HT1080 (cell line): Measurements from ENCODE around the gene ABCC1. TPM values are rescaled to one million over a fixed set of nuclear protein-coding genes. Genes with fewer than 3 reads are reported as not detected.
"Not testable (repeated sequence)": the region's sequence is repeated elsewhere in the genome, so short reads cannot be mapped to it uniquely, and the experiment has no call there.

ENCODE experiments used
- DNase-seq: peaks from one replicate; pipeline ENCODE4 v3.0.0-alpha.2; 2015; ENCODE audit warnings: low read depth
- polyA plus RNA-seq, 2 experiments: library from polyadenylated mRNA; depleted of rRNA; stranded (reverse); fragments of >200 nt; gene quantifications; 2 replicates each; pipeline ENCODE4 v1.2.3, GENCODE V29; 2015
- total RNA-seq: library from RNA; depleted of rRNA; stranded (reverse); fragments of >200 nt; shearing (Covaris generic); gene quantifications from 2 replicates; pipeline ENCODE4 v1.2.3, GENCODE V29; 2014; rRNA removed

Gene ABCC1
- 10.4 and 13.3 TPM in 2 replicates for total RNA-seq
- 16.6 and 20.7 TPM in 2 replicates for polyA plus RNA-seq (2015; cell fraction: cytosol; rRNA removed)
- polyA plus RNA-seq (2015; cell fraction: nucleus; rRNA removed), result 41.0 and 41.4 TPM in 2 replicates

DNA sequence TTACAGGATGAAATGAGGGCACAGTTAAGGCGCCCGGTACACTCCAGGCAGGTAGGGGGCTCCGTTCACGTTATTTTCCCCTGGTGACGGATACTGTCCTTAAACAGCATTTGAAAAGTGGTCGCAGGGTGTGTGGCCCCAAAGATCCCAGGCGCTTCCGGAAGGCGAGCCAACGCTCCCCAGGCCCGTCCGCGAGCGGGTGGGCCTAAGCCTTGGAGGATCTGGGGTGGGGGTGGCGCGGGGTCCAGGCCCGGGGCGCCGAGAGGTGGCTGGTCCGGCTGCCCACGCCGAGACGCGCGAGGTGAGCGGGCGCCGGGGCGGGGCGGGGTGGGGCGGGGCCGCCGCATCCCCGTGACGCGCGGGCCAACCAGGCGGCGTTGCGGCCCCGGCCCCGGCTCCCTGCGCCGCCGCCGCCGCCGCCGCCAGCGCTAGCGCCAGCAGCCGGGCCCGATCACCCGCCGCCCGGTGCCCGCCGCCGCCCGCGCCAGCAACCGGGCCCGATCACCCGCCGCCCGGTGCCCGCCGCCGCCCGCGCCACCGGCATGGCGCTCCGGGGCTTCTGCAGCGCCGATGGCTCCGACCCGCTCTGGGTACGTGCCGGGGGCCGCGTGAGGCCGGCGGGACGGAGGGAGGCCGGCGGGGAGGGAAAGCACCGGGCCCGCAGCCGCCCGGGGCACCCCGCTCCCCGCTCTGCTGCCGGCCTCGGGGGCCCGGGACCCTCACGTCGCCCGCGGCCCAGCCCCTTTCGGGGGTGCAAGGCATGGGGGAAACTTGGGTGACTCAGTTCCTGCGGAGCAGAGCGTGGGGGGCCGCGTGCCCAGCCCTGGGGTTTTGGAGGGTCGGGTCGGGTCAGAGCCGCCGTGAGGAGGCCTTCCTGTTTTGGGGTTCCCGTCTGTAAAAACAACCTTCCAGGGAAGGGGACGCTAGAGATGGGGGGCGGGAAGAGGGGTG lies at the start of gene ABCC1:
ABCC1 (plus strand) TSS at position 407 of the 951 bp plus-strand sequence; CDS start at position 543, 136 bp downstream.
- DNase-seq, result no peak

DNA sequence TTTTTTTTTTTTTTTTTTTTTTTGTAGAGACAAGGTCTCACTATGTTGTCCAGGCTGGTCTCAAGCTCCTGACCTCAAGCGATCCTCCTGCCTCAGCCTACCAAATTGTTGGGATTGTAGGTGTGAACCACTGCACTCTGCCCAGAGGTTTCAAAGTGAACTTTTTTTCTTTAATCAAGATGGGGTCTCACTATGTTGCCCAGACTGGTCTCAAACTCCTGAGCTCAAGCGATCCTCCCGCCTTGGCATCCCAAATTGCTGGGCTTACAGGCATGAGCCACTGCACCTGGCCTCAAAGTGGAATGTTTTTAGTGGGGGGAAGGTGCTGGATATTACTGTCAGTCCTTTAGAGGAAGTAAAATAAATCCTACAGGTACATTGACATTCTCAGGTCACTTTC lies 49.1 kb upstream of the ABCC1 start:
- no peak for DNase-seq

- no peak for DNase-seq
These were observed 48.4 kb upstream of the ABCC1 start for GRCh38 chr16:15900901-15901500.

DNA sequence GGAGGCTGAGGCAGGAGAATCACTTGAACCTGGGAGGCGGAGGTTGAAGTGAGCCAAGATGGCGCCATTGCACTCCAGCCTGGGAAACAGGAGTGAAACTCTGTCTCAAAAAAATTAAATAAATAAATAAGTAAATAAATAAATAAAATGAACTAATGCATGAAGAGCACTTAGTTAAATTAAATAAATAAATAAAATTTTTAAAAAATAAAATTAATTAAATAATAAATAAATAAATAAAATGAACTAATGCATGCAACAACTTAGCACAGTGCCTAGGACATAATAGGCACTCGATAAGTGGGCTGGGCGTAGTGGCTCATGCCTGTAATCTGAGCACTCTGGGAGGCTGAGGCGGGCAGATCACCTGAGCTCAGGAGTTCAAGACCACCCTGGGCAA lies 45.5 kb upstream of the ABCC1 start:
- DNase-seq, result no peak

DNA sequence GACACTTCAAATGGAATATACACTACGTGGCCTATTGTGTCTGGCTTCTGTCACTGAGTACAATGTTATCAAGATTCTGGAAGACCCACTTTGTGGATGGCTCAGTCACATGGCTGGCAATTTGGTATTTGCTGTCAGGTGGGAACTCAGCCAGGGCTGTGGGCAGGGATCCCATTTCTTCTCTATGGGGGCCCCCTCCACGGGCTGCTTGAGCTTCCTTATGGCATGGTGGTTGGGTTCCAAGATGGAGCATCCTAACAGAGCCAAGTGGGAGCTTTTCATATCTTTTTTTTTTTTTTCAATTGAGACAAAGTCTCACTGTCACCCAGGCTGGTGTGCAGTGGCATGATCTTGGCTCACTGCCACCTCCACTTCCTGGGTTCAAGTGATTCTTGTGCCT lies 43.0 kb upstream of the ABCC1 start:
- DNase-seq, result no peak

- DNase-seq, result peak; percentile 69
These were observed 41.4 kb upstream of the ABCC1 start for GRCh38 chr16:15907863-15908478.

- DNase-seq, result no peak
These were observed 38.2 kb upstream of the ABCC1 start for GRCh38 chr16:15911198-15911597.

DNA sequence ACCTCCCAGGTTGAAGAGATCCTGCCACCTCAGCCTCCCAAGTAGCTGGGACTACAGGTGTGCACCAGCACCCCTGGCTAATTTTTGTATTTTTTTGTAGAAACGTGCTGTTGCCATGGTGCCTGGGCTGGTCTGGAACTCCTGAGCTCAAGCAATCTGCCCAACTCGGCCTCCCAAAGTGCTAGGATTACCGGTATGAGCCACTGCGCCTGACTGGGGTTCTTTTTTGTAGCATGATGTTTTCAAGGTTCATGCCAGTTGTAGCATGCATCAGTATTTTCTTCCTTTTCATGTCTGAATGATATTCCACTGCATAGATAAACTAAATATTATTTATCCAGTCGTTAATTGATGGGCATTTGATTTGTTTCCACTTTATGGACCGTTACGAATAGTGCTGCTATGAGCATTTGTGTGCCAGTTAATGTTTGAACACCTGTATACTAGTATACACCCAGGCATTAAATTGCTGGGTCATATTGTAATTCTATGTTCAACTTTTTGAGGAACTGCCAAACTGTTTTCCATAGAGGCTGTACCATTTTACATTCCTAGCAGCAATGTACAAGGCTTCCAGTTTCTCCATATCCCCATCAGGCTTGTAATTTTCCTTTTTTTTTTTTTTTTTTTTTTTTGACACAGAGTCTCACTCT lies 36.2 kb upstream of the ABCC1 start:
- DNase-seq, result no peak

DNA sequence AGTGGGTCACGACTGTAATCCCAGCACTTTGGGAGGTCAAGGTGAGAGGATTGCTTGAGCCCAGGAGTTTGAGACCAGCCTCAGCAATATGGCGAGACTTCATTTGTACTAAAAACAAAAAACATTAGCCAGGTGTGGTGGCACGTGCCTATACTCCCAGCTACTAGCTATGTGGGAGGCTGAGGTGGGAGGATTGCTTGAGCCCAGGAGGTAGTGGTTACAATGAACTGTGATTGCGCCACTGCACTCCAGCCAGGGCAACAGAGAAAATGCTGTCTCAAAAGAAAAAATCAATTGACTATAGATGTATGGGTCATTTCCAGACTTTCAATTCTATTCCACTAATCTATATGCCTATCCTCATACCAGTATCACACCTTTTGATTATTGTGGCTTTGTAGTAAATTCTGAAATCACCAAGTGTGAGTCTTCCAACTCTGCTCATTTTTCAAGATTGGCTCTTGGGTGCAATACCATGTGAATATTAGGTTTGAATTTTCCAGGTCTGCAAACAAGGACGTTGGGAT lies 33.8 kb upstream of the ABCC1 start:
- DNase-seq, result no peak

DNA sequence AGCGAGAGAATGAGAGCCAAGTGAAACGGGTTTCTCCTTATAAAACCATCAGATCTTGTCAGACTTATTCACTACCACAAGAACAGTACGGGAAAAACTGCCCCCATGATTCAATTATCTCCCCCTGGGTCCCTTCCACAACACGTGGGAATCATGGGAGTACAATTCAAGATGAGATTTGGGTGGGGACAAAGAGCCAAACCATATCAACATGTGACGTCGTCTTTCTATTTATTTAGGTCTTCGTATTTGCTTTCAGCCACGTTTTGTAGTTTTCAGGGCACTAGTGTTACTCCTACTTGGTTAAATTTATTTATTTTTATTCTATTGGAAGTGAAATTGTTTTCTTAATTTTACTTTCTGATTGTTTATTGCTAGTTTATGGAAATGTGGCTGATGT lies 33.1 kb upstream of the ABCC1 start:
- DNase-seq, result no peak

GRCh38 chr16:15918314-15918713 lies 31.1 kb upstream of the ABCC1 start:
- DNase-seq, result not testable (repeated sequence)

DNA sequence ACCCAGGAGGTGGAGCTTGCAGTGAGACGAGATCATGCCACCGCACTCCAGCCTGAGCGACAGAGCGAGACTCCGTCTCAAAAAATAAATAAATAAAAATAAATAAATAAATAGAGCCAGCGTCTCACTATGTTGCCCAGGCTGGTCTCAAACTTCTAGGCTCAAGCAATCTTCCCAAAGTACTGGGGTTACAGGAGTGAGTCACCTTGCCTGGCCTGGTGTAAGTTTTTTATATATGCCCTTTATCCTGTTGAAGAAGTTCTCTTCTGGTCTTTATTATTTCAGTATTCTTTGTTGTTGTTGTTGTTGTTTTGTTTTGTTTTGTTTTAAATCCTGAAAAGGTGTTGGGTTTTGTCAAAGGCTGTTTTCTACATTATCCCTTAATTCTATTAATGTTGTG lies 30.1 kb upstream of the ABCC1 start:
- no peak for DNase-seq

DNA sequence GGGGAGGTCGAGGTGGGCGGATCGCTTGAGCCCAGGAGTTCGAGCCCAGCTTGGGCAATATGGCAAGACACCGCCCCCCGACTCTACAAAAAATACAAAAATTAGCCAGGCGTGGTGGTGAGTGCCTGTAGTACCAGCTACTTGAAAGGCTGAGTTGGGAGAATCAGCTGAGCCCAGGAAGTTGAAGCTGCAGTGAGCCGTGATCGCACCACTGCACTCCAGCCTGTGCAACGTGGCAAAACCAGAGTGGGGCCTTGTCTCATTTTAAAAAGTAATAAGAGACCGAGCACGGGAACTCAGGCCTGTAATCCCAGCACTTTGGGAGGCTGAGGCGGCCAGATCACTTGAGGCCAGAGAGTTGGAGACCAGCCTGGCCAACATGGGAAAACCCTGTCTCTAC lies 24.4 kb upstream of the ABCC1 start:
- no peak for DNase-seq

DNA sequence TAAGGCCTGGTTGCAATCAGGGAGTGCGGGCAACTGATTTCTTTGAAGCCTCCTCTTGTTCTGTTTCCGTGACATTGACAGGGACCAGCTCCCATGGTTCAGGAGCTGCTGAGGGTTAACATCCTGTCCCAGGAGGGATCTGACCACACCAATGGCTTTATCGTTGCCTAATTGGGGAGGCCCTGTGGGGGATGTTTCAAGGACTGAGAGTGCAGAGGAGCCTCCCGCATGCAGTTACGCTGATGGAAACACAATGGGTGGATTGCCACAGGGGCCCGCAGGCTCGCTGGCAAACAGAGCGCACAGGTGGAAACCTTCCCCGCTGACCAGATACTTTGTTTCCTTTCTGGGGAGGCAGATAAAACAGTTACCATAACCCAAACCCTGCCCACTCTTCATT lies 23.8 kb upstream of the ABCC1 start:
- no peak for DNase-seq

- DNase-seq, result no peak
These were observed 20.9 kb upstream of the ABCC1 start for GRCh38 chr16:15928261-15929104.

GRCh38 chr16:15932939-15933338 lies 16.5 kb upstream of the ABCC1 start:
- DNase-seq, result no peak

DNA sequence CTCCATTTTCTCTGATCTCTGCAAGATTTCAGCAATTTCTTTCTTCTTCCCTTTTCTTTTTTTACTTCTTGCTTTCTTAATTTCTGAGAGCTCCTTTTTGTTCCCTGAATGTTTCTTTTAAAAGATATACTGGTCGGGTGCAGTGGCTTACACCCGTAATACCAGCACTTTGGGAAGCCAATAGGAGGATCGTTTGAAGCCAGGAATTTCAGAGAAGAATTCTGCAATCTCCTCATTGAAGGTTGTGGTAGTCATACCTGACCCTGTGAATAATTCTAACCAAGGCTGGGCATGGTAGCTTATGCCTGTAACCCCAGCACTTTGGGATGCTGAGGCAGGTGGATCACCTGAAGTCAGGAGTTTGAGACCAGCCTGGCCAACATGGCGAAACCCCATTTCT lies 15.6 kb upstream of the ABCC1 start:
- no peak for DNase-seq

DNA sequence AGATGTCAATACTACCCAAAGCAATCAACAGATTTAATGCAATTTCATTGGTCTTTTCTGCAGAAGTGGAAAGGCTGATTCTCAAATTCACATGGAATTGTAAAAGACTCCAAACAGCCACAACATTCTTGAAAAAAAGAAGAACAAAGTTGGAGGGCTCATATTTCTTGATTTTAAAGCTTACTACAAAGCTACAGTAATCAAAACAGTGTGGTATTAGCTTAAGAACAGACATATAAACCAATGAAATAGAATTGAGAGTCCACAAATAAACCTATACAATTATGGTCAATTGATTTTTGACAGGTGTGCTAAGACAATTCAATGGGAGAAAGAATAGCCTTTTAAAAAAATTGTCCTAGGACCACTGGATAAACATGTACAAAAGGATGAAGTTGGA lies 14.4 kb upstream of the ABCC1 start:
- no peak for DNase-seq

GRCh38 chr16:15936809-15937208 lies 12.6 kb upstream of the ABCC1 start:
- not testable (repeated sequence) for DNase-seq

- DNase-seq, result no peak
These were observed 6.3 kb upstream of the ABCC1 start for GRCh38 chr16:15942931-15943690.
